ENCODE results near the gene PHKA1.

DNA sequence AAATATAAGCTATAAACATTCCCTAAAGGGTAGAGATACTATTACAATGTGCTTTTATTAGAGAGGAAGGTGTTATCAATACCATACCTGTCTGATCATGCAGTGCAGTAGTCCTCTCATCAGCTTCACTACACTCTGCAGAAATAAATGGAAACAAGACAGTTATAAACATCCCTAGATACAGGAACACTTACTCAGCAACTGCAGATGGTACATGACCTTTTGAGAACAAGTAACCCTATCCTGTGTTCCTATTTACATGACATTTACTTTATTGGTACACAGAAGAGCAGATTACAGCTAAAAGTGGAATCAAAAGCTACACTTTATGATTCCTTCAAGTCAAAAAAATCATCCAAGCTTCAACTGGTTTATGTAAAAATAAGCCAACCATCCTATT lies 9.0 kb downstream of the PHKA1 start:
- TF ChIP-seq, protein P1, sequence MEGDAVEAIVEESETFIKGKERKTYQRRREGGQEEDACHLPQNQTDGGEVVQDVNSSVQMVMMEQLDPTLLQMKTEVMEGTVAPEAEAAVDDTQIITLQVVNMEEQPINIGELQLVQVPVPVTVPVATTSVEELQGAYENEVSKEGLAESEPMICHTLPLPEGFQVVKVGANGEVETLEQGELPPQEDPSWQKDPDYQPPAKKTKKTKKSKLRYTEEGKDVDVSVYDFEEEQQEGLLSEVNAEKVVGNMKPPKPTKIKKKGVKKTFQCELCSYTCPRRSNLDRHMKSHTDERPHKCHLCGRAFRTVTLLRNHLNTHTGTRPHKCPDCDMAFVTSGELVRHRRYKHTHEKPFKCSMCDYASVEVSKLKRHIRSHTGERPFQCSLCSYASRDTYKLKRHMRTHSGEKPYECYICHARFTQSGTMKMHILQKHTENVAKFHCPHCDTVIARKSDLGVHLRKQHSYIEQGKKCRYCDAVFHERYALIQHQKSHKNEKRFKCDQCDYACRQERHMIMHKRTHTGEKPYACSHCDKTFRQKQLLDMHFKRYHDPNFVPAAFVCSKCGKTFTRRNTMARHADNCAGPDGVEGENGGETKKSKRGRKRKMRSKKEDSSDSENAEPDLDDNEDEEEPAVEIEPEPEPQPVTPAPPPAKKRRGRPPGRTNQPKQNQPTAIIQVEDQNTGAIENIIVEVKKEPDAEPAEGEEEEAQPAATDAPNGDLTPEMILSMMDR (IDR thresholded peaks at IDR 0.05) = no peak
- no peak for TF ChIP-seq ZFX (IDR thresholded peaks at IDR 0.05; ENCODE audit: borderline replicate concordance)
